Loucy (cell line): ENCODE data around the gene SMO.

Experiments used
- H2AFZ ChIP-seq: fragments of 200-600 bp; sonication (generic); 2 replicates; pipeline ENCODE4 v1.6.0; 2016; ENCODE audit warnings: antibody characterized with exemption, mild to moderate bottlenecking, low read length, moderate library complexity
- H3F3A ChIP-seq: fragments of 200-600 bp; 2 replicates; pipeline ENCODE4 v1.6.0; 2016; ENCODE audit warnings: antibody characterized with exemption, low read depth, mild to moderate bottlenecking
- H3K27me3 ChIP-seq: fragments of 200-600 bp; sonication (generic); 2 replicates; pipeline ENCODE4 v1.6.1; 2014; ENCODE audit warnings: low read length, mild to moderate bottlenecking; ENCODE audit not compliant: insufficient read depth, poor library complexity, severe bottlenecking
- H3K36me3 ChIP-seq: fragments of 200-600 bp; sonication (generic); 2 replicates; pipeline ENCODE4 v1.6.1; 2016; ENCODE audit warnings: low read length; ENCODE audit not compliant: insufficient read depth
- H3K4me1 ChIP-seq: fragments of 200-600 bp; sonication (generic); 2 replicates; pipeline ENCODE4 v1.5.1; 2014; ENCODE audit warnings: low read length, mild to moderate bottlenecking; ENCODE audit not compliant: insufficient read depth, poor library complexity, severe bottlenecking
- H3K4me2 ChIP-seq: fragments of 200-600 bp; sonication (generic); 2 replicates; pipeline ENCODE4 v1.6.0; 2014; ENCODE audit warnings: antibody characterized with exemption, low read length, low read depth, mild to moderate bottlenecking; ENCODE audit not compliant: poor library complexity, severe bottlenecking
- H3K4me3 ChIP-seq: fragments of 200-600 bp; sonication (generic); 2 replicates; pipeline ENCODE4 v1.5.1; 2014; ENCODE audit warnings: low read length, mild to moderate bottlenecking, mixed read lengths; ENCODE audit not compliant: poor library complexity, severe bottlenecking
- H3K79me2 ChIP-seq: fragments of 200-600 bp; sonication (generic); 2 replicates; pipeline ENCODE4 v1.6.1; 2014; ENCODE audit warnings: low read length; ENCODE audit not compliant: insufficient read depth
- H3K9ac ChIP-seq: fragments of 200-600 bp; sonication (generic); 2 replicates; pipeline ENCODE4 v1.6.0; 2014; ENCODE audit warnings: mild to moderate bottlenecking, low read depth, low read length, moderate library complexity; ENCODE audit not compliant: poor library complexity, severe bottlenecking
- H3K9me2 ChIP-seq: fragments of 200-600 bp; sonication (generic); replicated peaks from 2 replicates; pipeline ENCODE4 v1.6.1; 2016; ENCODE audit warnings: low read depth, low read length, mixed read lengths
- H3K9me3 ChIP-seq: fragments of 200-600 bp; sonication (generic); 2 replicates; pipeline ENCODE4 v1.6.1; 2014; ENCODE audit warnings: mild to moderate bottlenecking, antibody characterized with exemption, low read length, low read depth; ENCODE audit not compliant: insufficient read depth
- H4K20me1 ChIP-seq: fragments of 200-600 bp; sonication (generic); 2 replicates; pipeline ENCODE4 v1.6.0; 2014; ENCODE audit warnings: antibody characterized with exemption, low read length, mild to moderate bottlenecking; ENCODE audit not compliant: insufficient read depth, poor library complexity, severe bottlenecking
- CTCF ChIP-seq: fragments of 200-600 bp; sonication (generic); conservative IDR thresholded peaks from 2 replicates; pipeline ENCODE4 v1.5.1; 2014; ENCODE audit warnings: mild to moderate bottlenecking, antibody characterized with exemption, low read length
- EZH2phosphoT487 ChIP-seq: fragments of 200-600 bp; IDR thresholded peaks from 2 replicates; pipeline ENCODE4 v1.6.1; 2018; ENCODE audit warnings: antibody characterized with exemption, mild to moderate bottlenecking, moderate library complexity, borderline replicate concordance

The SMO gene

DNA sequence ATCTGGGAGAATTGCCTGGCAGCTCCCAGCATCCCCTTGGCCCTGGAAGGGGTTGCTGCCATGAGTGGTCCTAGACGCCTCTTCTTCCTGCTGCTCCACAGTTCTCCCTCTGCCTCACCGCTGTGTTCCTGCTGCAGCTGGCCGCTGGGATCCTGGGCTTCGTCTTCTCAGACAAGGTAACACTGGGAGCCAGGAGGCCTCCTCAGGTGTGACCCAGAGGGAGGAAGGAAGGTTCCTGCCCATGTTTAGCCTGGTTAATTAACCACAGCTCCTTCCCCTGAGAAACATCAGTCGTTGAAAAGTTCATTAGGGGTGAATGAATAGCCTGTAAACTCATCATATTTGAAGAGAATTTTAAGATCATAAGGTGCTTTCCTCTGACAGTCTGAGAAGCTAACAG lies 25.7 kb upstream of the SMO start:
- Histone ChIP-seq H3F3A (no peaks in the 10 kb centered on the region), H3K79me2 (no peaks in the 10 kb centered on the region), H3K4me3 (no peak overlapping the region), H3K9ac (no peak overlapping the region), H3K27me3 (no peaks in the 10 kb centered on the region), H4K20me1 (no peaks in the 10 kb centered on the region), H3K9me2 (no peaks in the 10 kb centered on the region), H2AFZ (no peak overlapping the region), H3K9me3 (no peaks in the 10 kb centered on the region), H3K4me1 (no peaks in the 10 kb centered on the region), H3K36me3 (no peaks in the 10 kb centered on the region), H3K4me2 (no peak overlapping the region)
- TF ChIP-seq EZH2phosphoT487 (no peak), CTCF (no peak)

DNA sequence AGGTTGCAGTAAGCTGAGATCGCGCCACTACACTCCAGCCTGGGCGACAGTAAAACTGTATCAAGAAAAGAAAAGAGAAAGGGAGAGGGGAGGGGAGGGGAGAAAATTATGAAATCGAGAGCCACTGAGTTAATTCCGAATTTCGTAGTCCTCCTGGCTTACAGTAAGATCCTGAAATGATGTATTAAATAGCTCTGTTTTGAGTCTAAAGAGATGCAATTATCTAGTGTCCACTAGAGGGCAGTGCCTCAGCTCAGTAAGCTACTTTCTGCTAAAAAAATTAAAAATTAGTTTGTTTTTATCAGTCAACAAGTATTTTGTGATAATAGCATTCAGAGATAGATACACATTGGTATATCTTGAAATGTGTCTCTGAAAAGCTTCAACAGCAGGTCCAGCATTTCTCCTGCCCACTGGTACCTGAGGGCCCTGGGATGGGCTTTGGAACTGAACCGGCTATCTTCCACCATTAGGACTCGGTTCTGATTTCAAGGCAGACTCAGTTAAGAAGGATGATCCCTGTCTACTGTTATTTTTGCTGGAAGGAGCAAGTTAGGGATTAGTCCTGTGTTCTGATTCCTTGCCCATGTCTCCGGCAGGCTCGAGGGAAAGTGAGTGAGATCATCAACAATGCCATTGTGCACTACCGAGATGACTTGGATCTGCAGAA lies 24.4 kb upstream of the SMO start:
- no peak for TF ChIP-seq EZH2phosphoT487
- peak; percentile 95 for TF ChIP-seq CTCF
- Histone ChIP-seq H2AFZ (no peak overlapping the region), H3K9me2 (no peaks in the 10 kb centered on the region), H3K27me3 (no peaks in the 10 kb centered on the region), H3F3A (no peaks in the 10 kb centered on the region), H3K4me1 (no peaks in the 10 kb centered on the region), H3K9ac (no peak overlapping the region), H3K4me2 (no peak overlapping the region), H3K4me3 (no peak overlapping the region), H3K79me2 (no peaks in the 10 kb centered on the region), H4K20me1 (no peaks in the 10 kb centered on the region), H3K9me3 (no peaks in the 10 kb centered on the region), H3K36me3 (no peaks in the 10 kb centered on the region)

DNA sequence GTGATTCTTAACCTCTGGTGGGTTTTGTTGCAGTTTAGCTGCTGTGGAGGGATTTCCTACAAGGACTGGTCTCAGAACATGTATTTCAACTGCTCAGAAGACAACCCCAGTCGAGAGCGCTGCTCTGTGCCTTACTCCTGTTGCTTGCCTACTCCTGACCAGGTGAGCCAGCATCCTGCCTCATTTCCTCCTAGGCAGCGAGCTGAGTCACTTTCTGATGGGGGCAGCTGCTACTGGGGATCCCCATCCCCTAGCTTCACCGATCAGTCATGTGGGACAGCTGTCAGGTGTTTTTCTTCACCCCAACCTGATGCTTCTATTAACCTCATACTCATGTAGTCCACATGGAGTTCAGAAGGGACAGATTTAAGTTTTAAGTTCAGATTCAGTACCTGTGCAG lies 21.7 kb upstream of the SMO start:
- Histone ChIP-seq H3K27me3 (no peaks in the 10 kb centered on the region), H4K20me1 (no peaks in the 10 kb centered on the region), H2AFZ (no peak overlapping the region), H3K4me2 (no peak overlapping the region), H3K36me3 (no peaks in the 10 kb centered on the region), H3K4me3 (no peak overlapping the region), H3F3A (no peaks in the 10 kb centered on the region), H3K9me3 (no peaks in the 10 kb centered on the region), H3K4me1 (no peaks in the 10 kb centered on the region), H3K79me2 (no peaks in the 10 kb centered on the region), H3K9me2 (no peaks in the 10 kb centered on the region), H3K9ac (no peak overlapping the region)
- TF ChIP-seq EZH2phosphoT487 (no peak), CTCF (no peak)
